Measurements from ENCODE around the gene FAM50B. TPM values are rescaled to one million over a fixed set of nuclear protein-coding genes. Genes with fewer than 3 reads are reported as not detected.

Gene FAM50B
- total and polyA plus RNA-seq, 2 experiments from 2014 or later: 1.1 to 1.6 TPM

DNA sequence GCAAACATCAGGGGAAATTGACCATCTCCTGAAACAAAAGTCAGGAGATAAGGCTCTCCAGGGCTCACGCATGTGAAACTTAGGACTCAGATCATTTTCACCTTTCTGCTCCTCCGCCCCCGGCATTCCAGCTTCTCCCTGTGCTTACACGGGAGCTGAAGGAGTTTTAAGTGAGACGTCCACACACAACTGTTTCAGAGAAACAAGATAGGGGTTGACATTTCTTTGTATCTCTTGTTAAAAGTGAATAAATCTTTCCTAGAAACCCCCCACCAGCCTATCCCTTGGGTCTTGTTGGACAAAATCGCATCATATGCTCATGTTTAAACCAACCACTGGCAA, 46.1 kb downstream of the FAM50B start:
- Histone ChIP-seq H3K4me3 (no peak overlapping the region), H3K4me1 (ENCODE audit: insufficient read depth) (peaks cover 20% of the 10 kb centered on the region), H3K9me2 (replicated peaks; ENCODE audit: insufficient read depth) (no peaks in the 10 kb centered on the region), H2AFZ (no peak overlapping the region), H3K27me3 (no peaks in the 10 kb centered on the region), H3K36me3 (replicated peaks; ENCODE audit: insufficient read depth, low read depth) (no peaks in the 10 kb centered on the region), H3K79me2 (no peaks in the 10 kb centered on the region), H3K4me2 (no peak overlapping the region), H3K27ac (peak overlapping the region; percentile 31), H3K9me3 (ENCODE audit: low read depth) (no peaks in the 10 kb centered on the region), H4K20me1 (ENCODE audit: insufficient read depth, poor library complexity, severe bottlenecking) (no peaks in the 10 kb centered on the region)
- 59% methylated on average over 6 of the region's 6 CpGs for WGBS (ENCODE audit: low lambda C conversion rate, missing lambda C conversion rate)
- no peak for TF ChIP-seq CTCF (IDR thresholded peaks at IDR 0.05; ENCODE audit: poor library complexity)
- TF ChIP-seq EZH2phosphoT487 (IDR thresholded peaks at IDR 0.05; ENCODE audit: low read depth, severe bottlenecking, unreplicated experiment): no peak
- no peak for TF ChIP-seq EZH2 (IDR thresholded peaks at IDR 0.05; ENCODE audit: borderline replicate concordance)
- DNase-seq (ENCODE audit: low spot score): no peak

DNA sequence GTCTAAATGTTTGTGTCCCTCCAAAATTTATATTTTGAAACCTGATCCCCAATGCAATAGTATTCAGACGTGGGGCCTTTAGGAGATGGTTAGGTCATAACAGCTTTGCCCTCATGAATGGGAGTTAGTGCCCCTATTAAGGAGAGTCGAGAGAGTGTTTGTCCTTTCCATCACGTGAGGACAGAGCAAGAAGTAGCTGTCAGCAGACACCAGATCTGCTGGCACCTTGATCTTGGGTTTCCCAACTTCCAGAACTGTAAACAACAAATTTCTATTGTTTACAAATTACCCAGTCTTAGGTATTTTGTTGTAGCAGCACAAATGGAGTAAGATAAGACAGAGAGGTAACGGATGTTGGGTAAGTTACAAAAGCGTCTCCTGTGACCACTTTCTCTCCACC, 46.6 kb downstream of the FAM50B start:
- Histone ChIP-seq H3K4me1 (ENCODE audit: insufficient read depth) (peaks cover 20% of the 10 kb centered on the region), H3K27me3 (no peaks in the 10 kb centered on the region), H3K9me2 (replicated peaks; ENCODE audit: insufficient read depth) (no peaks in the 10 kb centered on the region), H3K27ac (peak overlapping the region; percentile 31), H3K9me3 (ENCODE audit: low read depth) (no peaks in the 10 kb centered on the region), H3K79me2 (no peaks in the 10 kb centered on the region), H3K4me3 (no peak overlapping the region), H4K20me1 (ENCODE audit: insufficient read depth, poor library complexity, severe bottlenecking) (no peaks in the 10 kb centered on the region), H2AFZ (no peak overlapping the region), H3K36me3 (replicated peaks; ENCODE audit: insufficient read depth, low read depth) (no peaks in the 10 kb centered on the region), H3K4me2 (no peak overlapping the region)
- no peak for DNase-seq (ENCODE audit: low spot score)
- TF ChIP-seq EZH2 (IDR thresholded peaks at IDR 0.05; ENCODE audit: borderline replicate concordance): no peak
- 50% methylated on average over 5 of the region's 5 CpGs for WGBS (ENCODE audit: low lambda C conversion rate, missing lambda C conversion rate)

GRCh38 chr6:3898265-3898994, 49.3 kb downstream of the FAM50B start:
- Histone ChIP-seq H2AFZ (no peak overlapping the region), H3K4me1 (ENCODE audit: insufficient read depth) (peaks cover 16% of the 10 kb centered on the region), H3K9me2 (replicated peaks; ENCODE audit: insufficient read depth) (no peaks in the 10 kb centered on the region), H3K79me2 (no peaks in the 10 kb centered on the region), H3K9me3 (ENCODE audit: low read depth) (no peaks in the 10 kb centered on the region), H3K36me3 (replicated peaks; ENCODE audit: insufficient read depth, low read depth) (no peaks in the 10 kb centered on the region), H3K4me2 (no peak overlapping the region), H4K20me1 (ENCODE audit: insufficient read depth, poor library complexity, severe bottlenecking) (no peaks in the 10 kb centered on the region), H3K4me3 (no peak overlapping the region), H3K27me3 (no peaks in the 10 kb centered on the region), H3K27ac (no peak overlapping the region)
- TF ChIP-seq EZH2 (IDR thresholded peaks at IDR 0.05; ENCODE audit: borderline replicate concordance): no peak
- no peak for TF ChIP-seq CTCF (IDR thresholded peaks at IDR 0.05; ENCODE audit: poor library complexity)
- no peak for TF ChIP-seq EZH2phosphoT487 (IDR thresholded peaks at IDR 0.05; ENCODE audit: low read depth, severe bottlenecking, unreplicated experiment)
- no peak for DNase-seq (ENCODE audit: low spot score)
- WGBS (ENCODE audit: low lambda C conversion rate, missing lambda C conversion rate): 97% methylated on average over 14 of the region's 14 CpGs

GRCh38 chr6:3899061-3899460, 49.9 kb downstream of the FAM50B start:
- Histone ChIP-seq H3K79me2 (no peaks in the 10 kb centered on the region), H2AFZ (no peak overlapping the region), H3K9me2 (replicated peaks; ENCODE audit: insufficient read depth) (no peaks in the 10 kb centered on the region), H3K4me3 (no peak overlapping the region), H4K20me1 (ENCODE audit: insufficient read depth, poor library complexity, severe bottlenecking) (no peaks in the 10 kb centered on the region), H3K9me3 (ENCODE audit: low read depth) (no peaks in the 10 kb centered on the region), H3K4me2 (no peak overlapping the region), H3K4me1 (ENCODE audit: insufficient read depth) (peaks cover 16% of the 10 kb centered on the region), H3K27me3 (no peaks in the 10 kb centered on the region), H3K27ac (no peak overlapping the region), H3K36me3 (replicated peaks; ENCODE audit: insufficient read depth, low read depth) (no peaks in the 10 kb centered on the region)
- DNase-seq (ENCODE audit: low spot score): no peak
- TF ChIP-seq EZH2 (IDR thresholded peaks at IDR 0.05; ENCODE audit: borderline replicate concordance) (no peak), CTCF (IDR thresholded peaks at IDR 0.05; ENCODE audit: poor library complexity) (no peak), EZH2phosphoT487 (IDR thresholded peaks at IDR 0.05; ENCODE audit: low read depth, severe bottlenecking, unreplicated experiment) (no peak)
- 93% methylated on average over 9 of the region's 9 CpGs for WGBS (ENCODE audit: low lambda C conversion rate, missing lambda C conversion rate)
